CD4-positive, alpha-beta T cell treated with Interleukin-15 for 4 hours (primary cell): ENCODE results near the gene ARHGAP4.

Experiments used
- DNase-seq: peaks from one replicate; pipeline ENCODE4 v3.0.0-alpha.2; 2020; ENCODE audit warnings: low spot score

ARHGAP4 gene

DNA sequence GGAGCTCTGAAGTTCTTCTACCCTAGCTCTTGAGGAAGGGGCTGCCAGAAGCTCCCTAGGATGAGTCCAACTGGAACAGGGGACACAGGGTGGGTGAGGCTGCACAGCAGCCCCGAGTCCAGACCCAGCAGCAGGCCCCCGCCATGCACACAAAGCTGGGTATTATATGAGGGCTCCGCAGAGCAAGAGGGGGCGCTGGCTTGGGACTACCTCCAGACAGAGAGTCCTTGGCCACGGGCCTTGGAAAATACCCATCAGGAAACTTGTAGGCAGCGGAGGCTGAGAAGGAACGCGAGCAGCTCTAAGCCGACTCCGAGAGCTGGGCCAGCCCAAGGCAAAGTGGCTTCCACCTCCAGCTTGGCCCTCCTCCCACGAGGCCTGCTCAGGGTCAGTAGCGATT lies 37.5 kb upstream of the ARHGAP4 start:
- DNase-seq = no peak

- no peak for DNase-seq
Observed at GRCh38 chrX:153961292-153961691, 35.2 kb upstream of the ARHGAP4 start.

GRCh38 chrX:153960786-153961185 lies 34.7 kb upstream of the ARHGAP4 start:
- no peak for DNase-seq

DNA sequence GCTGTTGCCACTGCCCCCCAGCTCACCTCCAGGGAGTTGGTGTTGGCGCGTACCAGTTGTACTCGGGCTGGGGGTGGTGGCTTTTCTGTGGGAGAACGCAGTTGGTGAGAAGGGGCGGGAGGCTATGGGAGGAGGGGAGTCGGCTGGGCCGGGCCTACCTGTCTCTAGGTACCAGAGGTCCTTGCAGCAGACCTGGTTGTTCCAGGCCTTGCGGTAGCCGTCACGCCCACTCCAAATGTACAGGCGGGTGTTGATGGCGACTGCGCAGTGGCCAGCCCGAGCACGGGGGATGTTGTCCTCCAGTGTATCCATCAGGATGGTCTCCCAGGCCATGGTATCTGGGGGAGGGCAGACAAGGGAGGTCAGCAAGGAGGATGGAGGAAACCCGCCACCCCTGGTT lies 34.0 kb upstream of the ARHGAP4 start:
- no peak for DNase-seq

GRCh38 chrX:153959649-153960048 lies 33.6 kb upstream of the ARHGAP4 start:
- DNase-seq = no peak

- no peak for DNase-seq
Observed at GRCh38 chrX:153958605-153959004, 32.5 kb upstream of the ARHGAP4 start.

- no peak for DNase-seq
Observed at GRCh38 chrX:153957224-153957623, 31.2 kb upstream of the ARHGAP4 start.

GRCh38 chrX:153956044-153956907 lies 30.2 kb upstream of the ARHGAP4 start:
- no peak for DNase-seq

GRCh38 chrX:153955228-153955732 lies 29.2 kb upstream of the ARHGAP4 start:
- DNase-seq = no peak

- DNase-seq = no peak
Observed at GRCh38 chrX:153954558-153955227, 28.6 kb upstream of the ARHGAP4 start.

- no peak for DNase-seq
Observed at GRCh38 chrX:153953892-153954557, 28.0 kb upstream of the ARHGAP4 start.

GRCh38 chrX:153953342-153953830 lies 27.3 kb upstream of the ARHGAP4 start:
- DNase-seq = peak; percentile 77

DNA sequence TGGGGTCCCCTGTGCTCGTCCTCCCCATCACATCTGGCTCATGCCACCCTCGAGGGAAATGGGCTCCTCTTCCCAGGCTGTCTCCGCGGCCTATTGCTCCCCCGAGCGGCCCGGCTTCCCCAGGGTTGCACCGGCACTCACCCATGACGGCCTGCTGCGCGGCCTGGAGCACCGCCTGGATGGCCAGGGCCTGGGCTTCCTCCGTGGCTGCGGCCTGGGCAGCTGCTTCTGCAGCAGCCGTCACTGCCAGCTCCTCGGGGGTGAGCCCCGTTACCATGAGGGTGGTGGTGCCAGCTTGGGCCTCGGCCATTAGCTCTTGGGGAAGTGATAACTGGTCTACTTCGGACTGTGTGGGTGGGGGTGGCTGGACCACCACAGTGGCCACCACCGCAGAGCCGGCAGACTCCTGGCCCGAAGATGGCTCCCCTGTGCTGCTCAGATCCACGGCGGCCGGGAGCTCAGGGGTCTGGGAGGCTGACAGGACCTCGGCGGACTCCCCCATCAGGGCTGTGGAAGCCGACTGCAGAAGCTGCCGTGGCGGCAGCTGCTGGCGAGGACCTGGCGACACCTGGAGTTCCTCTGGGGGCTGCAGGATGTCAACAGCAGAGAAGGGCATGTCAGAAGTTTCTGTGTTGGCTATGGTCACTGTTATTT lies 26.4 kb upstream of the ARHGAP4 start:
- DNase-seq = no peak

DNA sequence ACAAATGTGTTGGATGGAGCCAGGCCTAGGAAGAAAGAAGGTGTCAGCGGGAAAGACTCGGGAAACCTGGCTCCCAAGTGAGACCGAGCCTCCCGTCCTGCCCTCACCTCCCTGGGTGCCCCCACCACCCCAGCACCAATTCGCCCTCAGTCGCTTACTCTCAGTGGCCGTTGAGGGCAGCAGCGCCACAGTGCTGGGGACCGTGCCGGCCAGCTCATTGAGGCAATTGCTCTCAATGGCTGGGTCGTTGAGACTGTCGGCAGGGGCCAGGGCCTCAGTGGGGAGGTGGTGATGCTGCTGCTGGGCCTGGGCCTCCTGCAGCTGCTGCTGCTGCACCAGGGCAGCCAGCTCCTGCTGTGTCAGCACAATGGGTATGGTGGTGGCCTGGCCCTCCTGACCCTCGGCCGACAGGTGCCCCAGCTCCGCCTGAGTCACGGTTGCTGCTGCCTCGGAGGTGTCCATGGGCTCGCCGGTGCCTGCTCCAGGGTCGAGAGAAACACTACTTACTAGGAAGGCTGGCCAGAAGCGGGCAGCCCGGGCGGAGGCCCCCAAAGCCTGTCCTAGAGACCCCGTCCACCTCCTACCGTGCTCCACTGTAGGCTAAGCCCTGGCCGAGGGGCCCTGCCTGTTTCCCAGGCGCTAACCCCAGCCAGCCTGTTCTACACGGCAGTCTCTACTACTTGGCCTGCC lies 25.8 kb upstream of the ARHGAP4 start:
- DNase-seq = no peak

GRCh38 chrX:153950127-153950526 lies 24.1 kb upstream of the ARHGAP4 start:
- no peak for DNase-seq

- DNase-seq = no peak
Observed at GRCh38 chrX:153948847-153949805, 23.1 kb upstream of the ARHGAP4 start.

DNA sequence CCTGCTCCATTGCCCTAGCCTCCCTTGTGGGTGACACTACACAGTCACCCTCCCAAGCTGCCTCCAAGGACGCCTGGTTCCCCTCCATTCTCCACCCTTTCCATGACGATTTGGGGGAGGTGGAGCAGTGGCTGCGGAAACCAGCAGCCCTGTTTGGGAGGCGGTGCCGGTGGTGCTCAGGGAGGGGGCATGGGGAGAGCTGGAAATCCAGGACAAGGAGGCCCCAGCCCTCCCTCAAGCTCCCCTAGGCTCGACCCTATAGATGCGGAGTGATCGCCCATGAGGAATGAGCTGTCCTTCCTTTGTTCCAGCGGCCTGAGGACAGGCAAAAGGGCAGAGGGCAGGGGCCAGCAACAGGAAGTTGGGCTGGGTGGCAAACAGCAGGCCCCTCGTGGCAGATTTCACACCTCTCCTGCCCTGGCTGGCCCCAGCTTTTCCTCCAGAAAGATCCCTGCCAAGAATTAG lies 22.0 kb upstream of the ARHGAP4 start:
- DNase-seq = no peak

- DNase-seq = peak; percentile 82
Observed at GRCh38 chrX:153947009-153947769, 21.1 kb upstream of the ARHGAP4 start.
